OCI-LY3 (cell line): ENCODE results near the gene TMPRSS12.

Experiments
- EZH2phosphoT487 ChIP-seq: fragments of 200-600 bp; shearing (Covaris generic); IDR thresholded peaks from 2 replicates; pipeline ENCODE4 v1.6.1; 2018; ENCODE audit warnings: antibody characterized with exemption, mixed run types, low read depth
- TF ChIP-seq, protein P1 (sequence below): fragments of 200-600, 300-600 bp; sonication (generic); IDR thresholded peaks from 2 replicates; pipeline ENCODE4 v1.5.1; 2014; ENCODE audit warnings: antibody characterized with exemption, low read length, low read depth

- TF ChIP-seq, protein P1, sequence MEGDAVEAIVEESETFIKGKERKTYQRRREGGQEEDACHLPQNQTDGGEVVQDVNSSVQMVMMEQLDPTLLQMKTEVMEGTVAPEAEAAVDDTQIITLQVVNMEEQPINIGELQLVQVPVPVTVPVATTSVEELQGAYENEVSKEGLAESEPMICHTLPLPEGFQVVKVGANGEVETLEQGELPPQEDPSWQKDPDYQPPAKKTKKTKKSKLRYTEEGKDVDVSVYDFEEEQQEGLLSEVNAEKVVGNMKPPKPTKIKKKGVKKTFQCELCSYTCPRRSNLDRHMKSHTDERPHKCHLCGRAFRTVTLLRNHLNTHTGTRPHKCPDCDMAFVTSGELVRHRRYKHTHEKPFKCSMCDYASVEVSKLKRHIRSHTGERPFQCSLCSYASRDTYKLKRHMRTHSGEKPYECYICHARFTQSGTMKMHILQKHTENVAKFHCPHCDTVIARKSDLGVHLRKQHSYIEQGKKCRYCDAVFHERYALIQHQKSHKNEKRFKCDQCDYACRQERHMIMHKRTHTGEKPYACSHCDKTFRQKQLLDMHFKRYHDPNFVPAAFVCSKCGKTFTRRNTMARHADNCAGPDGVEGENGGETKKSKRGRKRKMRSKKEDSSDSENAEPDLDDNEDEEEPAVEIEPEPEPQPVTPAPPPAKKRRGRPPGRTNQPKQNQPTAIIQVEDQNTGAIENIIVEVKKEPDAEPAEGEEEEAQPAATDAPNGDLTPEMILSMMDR, result no peak
- TF ChIP-seq EZH2phosphoT487, result no peak
These were observed 90.1 kb downstream of the TMPRSS12 start for GRCh38 chr12:50932787-50933280.
